HG03354 (cell line): Measurements from ENCODE around the gene PPCS.
"Not testable (repeated sequence)": the region's sequence is repeated elsewhere in the genome, so short reads cannot be mapped to it uniquely, and the experiment has no call there.

Source experiments
- ATAC-seq: cut with Tn5 transposase; IDR thresholded peaks from one replicate; pipeline ENCODE4 v1.9.1; 2021; ENCODE audit warnings: mild to moderate bottlenecking; ENCODE audit not compliant: unreplicated experiment, poor library complexity, severe bottlenecking

PPCS gene

GRCh38 chr1:42449256-42449655 is 7.1 kb upstream of the PPCS start:
- ATAC-seq, result no peak

- no peak for ATAC-seq
Observed at GRCh38 chr1:42450061-42450460, 6.3 kb upstream of the PPCS start.

GRCh38 chr1:42453386-42453785 is 3.0 kb upstream of the PPCS start:
- ATAC-seq, result no peak

- ATAC-seq, result no peak
Observed at GRCh38 chr1:42454403-42454802, 1.9 kb upstream of the PPCS start.

- peak; percentile 73 for ATAC-seq
Observed at GRCh38 chr1:42456754-42457089, 379 bp downstream of the PPCS start.

GRCh38 chr1:42461196-42461595 is 4.9 kb downstream of the PPCS start:
- no peak for ATAC-seq

GRCh38 chr1:42462828-42463763 is 6.8 kb downstream of the PPCS start, which contains the start of gene CCDC30:
CCDC30 (plus strand) TSS chr1:42463286; CDS start chr1:42480552, 17,266 bp downstream.
- ATAC-seq, result peak; percentile 99

GRCh38 chr1:42463921-42464320 is 7.6 kb downstream of the PPCS start:
- no peak for ATAC-seq

- ATAC-seq, result no peak
Observed at GRCh38 chr1:42466030-42466429, 9.7 kb downstream of the PPCS start.

GRCh38 chr1:42469727-42470126 is 13.4 kb downstream of the PPCS start:
- ATAC-seq, result no peak

GRCh38 chr1:42476605-42477004 is 20.3 kb downstream of the PPCS start:
- no peak for ATAC-seq

GRCh38 chr1:42477354-42477753 is 21.0 kb downstream of the PPCS start:
- ATAC-seq, result not testable (repeated sequence)

- no peak for ATAC-seq
Observed at GRCh38 chr1:42477775-42478174, 21.4 kb downstream of the PPCS start.

GRCh38 chr1:42479621-42480020 is 23.3 kb downstream of the PPCS start:
- no peak for ATAC-seq

- ATAC-seq, result no peak
Observed at GRCh38 chr1:42480921-42481320, 24.6 kb downstream of the PPCS start.

- no peak for ATAC-seq
Observed at GRCh38 chr1:42482635-42483153, 26.4 kb downstream of the PPCS start.

GRCh38 chr1:42484382-42484781 is 28.0 kb downstream of the PPCS start:
- ATAC-seq, result no peak

GRCh38 chr1:42490237-42490636 is 33.9 kb downstream of the PPCS start:
- ATAC-seq, result no peak

GRCh38 chr1:42502031-42502430 is 45.7 kb downstream of the PPCS start:
- not testable (repeated sequence) for ATAC-seq

- no peak for ATAC-seq
Observed at GRCh38 chr1:42504535-42505128, 48.3 kb downstream of the PPCS start.

- no peak for ATAC-seq
Observed at GRCh38 chr1:42506576-42506975, 50.2 kb downstream of the PPCS start.
